CD4-positive, CD25-positive, alpha-beta regulatory T cell (primary cell): ENCODE results near the gene NR1I3. TPM values are rescaled to one million over a fixed set of nuclear protein-coding genes. Genes with fewer than 3 reads are reported as not detected.
A peak's percentile ranks its signal among the peaks of the same experiment; 100 is the strongest.

ENCODE experiments used
- ATAC-seq, 2 donors: fragments of 150-1000 bp; cut with Tn5 transposase; one replicate each; pipeline ENCODE4 v1.10.0; 2021; ENCODE audit warnings: low read depth in 2 of 2, moderate number of reproducible peaks in 2 of 2, moderate library complexity in 1 of 2
- DNase-seq, 3 donors: peaks; one replicate each; pipeline versions ENCODE4 v3.0.0 to v3.0.0-alpha.2; 2012 to 2022; ENCODE audit warnings: mixed read lengths in 1 of 3
- H3K27ac ChIP-seq: one replicate; pipeline ENCODE4 v1.7.0; 2013; ENCODE audit warnings: mild to moderate bottlenecking, low read length; ENCODE audit not compliant: insufficient read depth, poor library complexity, severe bottlenecking
- H3K27me3 ChIP-seq: one replicate; pipeline ENCODE4 v1.7.0; 2013; ENCODE audit warnings: low read length; ENCODE audit not compliant: control insufficient read depth, insufficient read depth
- H3K36me3 ChIP-seq: one replicate; pipeline ENCODE4 v1.7.0; 2013; ENCODE audit warnings: mild to moderate bottlenecking, low read length, moderate library complexity; ENCODE audit not compliant: control insufficient read depth, insufficient read depth
- H3K4me1 ChIP-seq: 2 replicates; pipeline ENCODE4 v1.7.0; 2013; ENCODE audit warnings: mild to moderate bottlenecking, low read length; ENCODE audit not compliant: insufficient read depth, control insufficient read depth, poor library complexity, severe bottlenecking
- H3K4me3 ChIP-seq: one replicate; pipeline ENCODE4 v1.7.0; 2013; ENCODE audit warnings: low read depth, mild to moderate bottlenecking, low read length, moderate library complexity
- H3K9me3 ChIP-seq, 2 experiments: 1 replicate in 1 of 2; 2 replicates in 1 of 2; pipeline ENCODE4 v1.7.0; 2013; ENCODE audit warnings: low read length in 2 of 2, mild to moderate bottlenecking in 1 of 2, moderate library complexity in 1 of 2; ENCODE audit not compliant: control insufficient read depth in 2 of 2
- H3K27ac Mint-ChIP-seq, 3 donors: one replicate each; pipeline ENCODE4 v1.8.0; 2020 to 2022; ENCODE audit warnings: mild to moderate bottlenecking in 3 of 3, mixed read lengths in 3 of 3, moderate library complexity in 2 of 3
- H3K27me3 Mint-ChIP-seq: one replicate; pipeline ENCODE4 v1.8.0; 2022; ENCODE audit warnings: mild to moderate bottlenecking, mixed read lengths
- H3K36me3 Mint-ChIP-seq: one replicate; pipeline ENCODE4 v1.8.0; 2020; ENCODE audit warnings: mixed read lengths
- H3K4me1 Mint-ChIP-seq, 4 donors: one replicate each; pipeline ENCODE4 v1.8.0; 2020 to 2022; ENCODE audit warnings: mixed read lengths in 4 of 4, mild to moderate bottlenecking in 1 of 4
- H3K4me3 Mint-ChIP-seq, 4 donors: one replicate each; pipeline ENCODE4 v1.8.0; 2020 to 2022; ENCODE audit warnings: mild to moderate bottlenecking in 4 of 4, mixed read lengths in 4 of 4, moderate library complexity in 3 of 4
- H3K9me3 Mint-ChIP-seq, 7 donors: one replicate each; pipeline ENCODE4 v1.8.0; 2020 to 2022; ENCODE audit warnings: mixed read lengths in 7 of 7, mild to moderate bottlenecking in 3 of 7, moderate library complexity in 2 of 7
- polyA plus RNA-seq, 4 donors: library from polyadenylated mRNA; unstranded; fragments of 300-500 nt; fragmentation: Illumina TruSeq; gene quantifications; one replicate each; pipeline ENCODE4 v1.2.3, GENCODE V29; 2021
- total RNA-seq: library from RNA; stranded (reverse); gene quantifications from one replicate; pipeline ENCODE4 v1.2.3, GENCODE V29; 2022

NR1I3 gene
- total and polyA plus RNA-seq, 5 donors from 2014 or later, result 0.21 TPM; not detected in 4

- Mint-ChIP-seq H3K27me3 (peaks cover 37% of the 10 kb centered on the region), H3K27ac (no peak overlapping the region), H3K4me1 (no peaks in the 10 kb centered on the region), H3K9me3 (no peaks in the 10 kb centered on the region), H3K4me3 (no peak overlapping the region), H3K36me3 (no peaks in the 10 kb centered on the region)
- peaks cover 10% of the 10 kb centered on the region for H3K27me3 ChIP-seq
- no peaks in the 10 kb centered on the region for H3K9me3 ChIP-seq
- DNase-seq (no peak), ATAC-seq (no peak)
- H3K4me1 ChIP-seq, result no peaks in the 10 kb centered on the region
- H3K36me3 ChIP-seq, result no peaks in the 10 kb centered on the region
- H3K27ac ChIP-seq, result no peak overlapping the region
- no peak overlapping the region for H3K4me3 ChIP-seq
Observed at GRCh38 chr1:161267321-161267720, 29.3 kb upstream of the NR1I3 start.

- Mint-ChIP-seq H3K4me3 (no peak overlapping the region), H3K27me3 (peaks cover 38% of the 10 kb centered on the region), H3K27ac (no peak overlapping the region), H3K9me3 (no peaks in the 10 kb centered on the region), H3K4me1 (no peaks in the 10 kb centered on the region), H3K36me3 (no peaks in the 10 kb centered on the region)
- H3K4me1 ChIP-seq, result no peaks in the 10 kb centered on the region
- H3K9me3 ChIP-seq, result no peaks in the 10 kb centered on the region
- H3K27me3 ChIP-seq, result peaks cover 11% of the 10 kb centered on the region
- H3K36me3 ChIP-seq, result no peaks in the 10 kb centered on the region
- DNase-seq (no peak), ATAC-seq (no peak)
- no peak overlapping the region for H3K27ac ChIP-seq
- H3K4me3 ChIP-seq, result no peak overlapping the region
Observed at GRCh38 chr1:161266836-161267235, 28.8 kb upstream of the NR1I3 start.

GRCh38 chr1:161266202-161266601 is 28.2 kb upstream of the NR1I3 start:
- H3K4me1 Mint-ChIP-seq, result peaks cover 0 to 3% (median 0%) of the 10 kb centered on the region in 4 donors
- Histone ChIP-seq H3K4me3 (no peak overlapping the region), H3K36me3 (no peaks in the 10 kb centered on the region), H3K4me1 (no peaks in the 10 kb centered on the region), H3K9me3 (no peaks in the 10 kb centered on the region), H3K27ac (no peak overlapping the region), H3K27me3 (peaks cover 16% of the 10 kb centered on the region)
- no peak for DNase-seq
- H3K27me3 Mint-ChIP-seq, result peaks cover 43% of the 10 kb centered on the region
- H3K9me3 Mint-ChIP-seq, result no peaks in the 10 kb centered on the region
- no peak overlapping the region for H3K27ac Mint-ChIP-seq
- H3K36me3 Mint-ChIP-seq, result no peaks in the 10 kb centered on the region
- H3K4me3 Mint-ChIP-seq, result no peak overlapping the region
- ATAC-seq, result no peak

- no peak overlapping the region for H3K4me3 Mint-ChIP-seq
Observed at GRCh38 chr1:161265305-161265704, 27.3 kb upstream of the NR1I3 start.

GRCh38 chr1:161261261-161262235 is 23.5 kb upstream of the NR1I3 start:
- Mint-ChIP-seq H3K36me3 (peaks cover 4% of the 10 kb centered on the region), H3K27me3 (peaks cover 76% of the 10 kb centered on the region), H3K9me3 (peaks cover 0 to 19% (median 10%) of the 10 kb centered on the region in 7 donors), H3K4me3 (no peak overlapping the region), H3K27ac (no peak overlapping the region), H3K4me1 (peaks cover 0 to 18% (median 7%) of the 10 kb centered on the region in 4 donors)
- Histone ChIP-seq H3K9me3 (peaks cover 10 to 13% of the 10 kb centered on the region in 2 experiments), H3K36me3 (no peaks in the 10 kb centered on the region), H3K27ac (no peak overlapping the region), H3K27me3 (peaks cover 34% of the 10 kb centered on the region), H3K4me1 (peaks cover 13% of the 10 kb centered on the region), H3K4me3 (no peak overlapping the region)
- DNase-seq, result no peak
- ATAC-seq, result no peak

More at GRCh38 chr1:161265305-161265704, 27.3 kb upstream of the NR1I3 start:
- H3K36me3 Mint-ChIP-seq, result no peaks in the 10 kb centered on the region
- H3K9me3 ChIP-seq, result no peaks in the 10 kb centered on the region
- H3K4me1 ChIP-seq, result no peaks in the 10 kb centered on the region
- no peak overlapping the region for H3K4me3 ChIP-seq
- H3K36me3 ChIP-seq, result no peaks in the 10 kb centered on the region
- H3K27me3 Mint-ChIP-seq, result peaks cover 44% of the 10 kb centered on the region
- peaks cover 0 to 3% (median 0%) of the 10 kb centered on the region in 4 donors for H3K4me1 Mint-ChIP-seq
- ATAC-seq (no peak), DNase-seq (no peak)
- peaks cover 23% of the 10 kb centered on the region for H3K27me3 ChIP-seq
- H3K9me3 Mint-ChIP-seq, result no peaks in the 10 kb centered on the region
- H3K27ac Mint-ChIP-seq, result no peak overlapping the region
- no peak overlapping the region for H3K27ac ChIP-seq

- Mint-ChIP-seq H3K27ac (peak overlapping the region in 1 of 3 donors; percentile 48), H3K27me3 (peaks cover 76% of the 10 kb centered on the region), H3K9me3 (peaks cover 0 to 21% (median 10%) of the 10 kb centered on the region in 7 donors), H3K4me1 (peaks cover 0 to 18% (median 7%) of the 10 kb centered on the region in 4 donors), H3K4me3 (no peak overlapping the region), H3K36me3 (peaks cover 4% of the 10 kb centered on the region)
- Histone ChIP-seq H3K27me3 (peaks cover 31% of the 10 kb centered on the region), H3K4me3 (no peak overlapping the region), H3K9me3 (peaks cover 13 to 17% of the 10 kb centered on the region in 2 experiments), H3K36me3 (no peaks in the 10 kb centered on the region), H3K4me1 (peaks cover 13% of the 10 kb centered on the region), H3K27ac (no peak overlapping the region)
- no peak for ATAC-seq
- DNase-seq, result peak in 1 of 3 donors; percentile 14
Observed at GRCh38 chr1:161260376-161261260, 22.6 kb upstream of the NR1I3 start.

- Histone ChIP-seq H3K36me3 (no peaks in the 10 kb centered on the region), H3K27me3 (peaks cover 31% of the 10 kb centered on the region), H3K4me3 (no peak overlapping the region), H3K27ac (no peak overlapping the region), H3K9me3 (peaks cover 13 to 17% of the 10 kb centered on the region in 2 experiments), H3K4me1 (peaks cover 13% of the 10 kb centered on the region)
- ATAC-seq (no peak), DNase-seq (no peak)
- Mint-ChIP-seq H3K4me1 (peaks cover 0 to 18% (median 7%) of the 10 kb centered on the region in 4 donors), H3K4me3 (peak overlapping the region in 3 of 4 donors; percentile 30 to 71 (median 70)), H3K36me3 (peaks cover 4% of the 10 kb centered on the region), H3K27ac (no peak overlapping the region), H3K27me3 (peaks cover 75% of the 10 kb centered on the region), H3K9me3 (peaks cover 0 to 23% (median 10%) of the 10 kb centered on the region in 7 donors)
Observed at GRCh38 chr1:161259765-161260164, 21.8 kb upstream of the NR1I3 start.
